ENCODE results near the gene ADCK2. TPM values are rescaled to one million over a fixed set of nuclear protein-coding genes. Genes with fewer than 3 reads are reported as not detected.
"Not testable (repeated sequence)": the region's sequence is repeated elsewhere in the genome, so short reads cannot be mapped to it uniquely, and the experiment has no call there.

ADCK2 gene
- polyA plus RNA-seq, 3 donors: 20.7 to 27.0 (median 23.1) TPM

DNA sequence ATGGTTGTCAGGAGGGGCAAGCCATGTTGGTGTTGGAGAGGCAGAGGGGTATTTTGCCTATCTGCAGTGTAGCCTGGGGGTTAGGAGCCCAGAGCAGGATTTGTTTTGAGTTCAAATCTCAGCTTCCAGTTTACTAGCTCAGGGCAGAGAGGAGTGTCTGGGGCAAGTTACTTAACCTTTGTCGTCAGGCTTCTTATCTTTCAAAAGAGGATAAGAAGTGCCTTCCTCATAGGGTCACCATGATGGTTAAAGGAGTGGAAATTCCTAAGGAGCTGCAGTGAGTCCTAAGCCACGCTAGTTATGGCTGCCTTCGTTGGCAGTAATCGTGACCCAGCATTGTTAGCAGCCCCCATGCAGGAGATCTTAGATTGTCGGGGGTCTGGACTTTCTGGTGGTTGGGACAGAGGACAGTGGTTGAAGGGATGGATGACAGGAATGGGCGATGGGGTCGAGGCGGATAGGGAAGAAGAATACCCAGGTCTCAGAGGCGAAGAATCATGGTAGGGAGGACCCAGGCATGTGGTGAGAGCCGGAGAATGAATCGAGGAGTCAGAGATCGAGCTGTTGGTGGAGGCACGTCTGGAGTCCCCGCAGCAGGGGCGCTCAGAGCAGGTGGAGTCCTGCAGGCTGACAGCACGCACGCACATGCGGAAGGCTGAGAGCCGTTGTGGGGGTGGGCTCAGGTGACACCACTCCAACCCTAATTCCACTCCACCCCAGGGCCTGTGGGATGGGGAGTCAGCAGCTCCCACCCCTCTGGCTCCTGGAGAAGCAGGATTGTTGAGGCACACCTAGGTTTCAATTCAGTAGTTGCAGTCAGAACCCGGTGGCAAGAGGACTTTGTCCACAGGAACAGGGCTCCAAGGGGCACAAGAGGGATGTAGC is 11.6 kb downstream of the ADCK2 start:
- DNase-seq (ENCODE audit: extremely low read depth in 1 of 11, low read depth in 9 of 11, low spot score in 4 of 11): no peak

DNA sequence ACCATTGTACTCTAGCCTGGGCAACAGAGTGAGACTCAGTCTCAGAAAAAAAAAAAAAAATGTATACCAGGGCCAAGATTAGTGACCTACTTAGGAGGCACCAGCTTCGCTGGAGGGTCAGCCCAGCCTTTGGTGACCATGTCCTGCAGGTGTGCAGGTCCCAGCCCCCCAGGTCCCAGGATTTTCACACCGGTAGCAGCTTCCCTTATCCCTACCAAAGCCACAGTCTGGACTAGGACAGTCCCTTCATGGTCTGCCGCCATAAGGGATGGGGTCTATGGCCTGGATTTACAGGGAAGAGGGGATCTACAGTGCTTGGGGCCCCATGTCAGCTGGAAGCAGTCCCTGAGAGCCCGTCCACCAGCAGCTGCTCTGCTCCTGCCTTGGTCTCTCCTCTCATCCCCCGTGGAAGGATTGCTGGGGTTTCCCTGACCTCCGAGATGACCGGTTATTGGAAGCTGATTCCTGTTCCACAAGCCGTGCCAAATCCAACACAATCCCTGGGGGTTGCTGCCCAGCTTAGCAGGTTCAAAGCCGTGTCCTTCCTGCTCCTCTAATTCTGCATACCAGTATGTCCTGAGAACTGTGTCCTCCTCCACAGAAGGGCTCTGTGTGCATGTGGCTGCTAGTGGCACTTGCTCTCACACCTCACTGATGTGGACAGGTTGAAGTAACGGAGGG is 12.8 kb downstream of the ADCK2 start:
- no peak for DNase-seq (ENCODE audit: extremely low read depth in 1 of 11, low read depth in 9 of 11, low spot score in 4 of 11)

DNA sequence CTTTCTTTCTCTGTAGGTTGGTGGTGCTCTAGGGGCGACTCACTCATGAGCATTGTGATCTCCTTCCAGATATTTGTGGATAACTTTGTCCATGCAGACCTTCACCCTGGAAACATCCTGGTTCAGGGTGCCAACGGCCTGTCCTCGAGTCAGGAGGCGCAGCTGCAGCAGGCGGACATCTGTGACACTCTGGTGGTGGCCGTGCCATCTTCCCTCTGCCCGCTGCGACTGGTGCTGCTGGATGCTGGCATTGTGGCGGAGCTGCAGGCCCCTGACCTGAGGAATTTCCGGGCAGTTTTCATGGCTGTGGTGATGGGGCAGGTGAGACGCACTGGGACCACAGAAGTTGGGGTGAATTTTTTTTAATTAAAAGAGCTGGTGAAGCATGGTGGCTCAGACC is 14.2 kb downstream of the ADCK2 start:
- DNase-seq (ENCODE audit: extremely low read depth in 1 of 11, low read depth in 9 of 11, low spot score in 4 of 11): no peak

GRCh38 chr7:140688341-140688740 is 15.6 kb downstream of the ADCK2 start:
- DNase-seq (ENCODE audit: extremely low read depth in 1 of 11, low read depth in 9 of 11, low spot score in 4 of 11): no peak

DNA sequence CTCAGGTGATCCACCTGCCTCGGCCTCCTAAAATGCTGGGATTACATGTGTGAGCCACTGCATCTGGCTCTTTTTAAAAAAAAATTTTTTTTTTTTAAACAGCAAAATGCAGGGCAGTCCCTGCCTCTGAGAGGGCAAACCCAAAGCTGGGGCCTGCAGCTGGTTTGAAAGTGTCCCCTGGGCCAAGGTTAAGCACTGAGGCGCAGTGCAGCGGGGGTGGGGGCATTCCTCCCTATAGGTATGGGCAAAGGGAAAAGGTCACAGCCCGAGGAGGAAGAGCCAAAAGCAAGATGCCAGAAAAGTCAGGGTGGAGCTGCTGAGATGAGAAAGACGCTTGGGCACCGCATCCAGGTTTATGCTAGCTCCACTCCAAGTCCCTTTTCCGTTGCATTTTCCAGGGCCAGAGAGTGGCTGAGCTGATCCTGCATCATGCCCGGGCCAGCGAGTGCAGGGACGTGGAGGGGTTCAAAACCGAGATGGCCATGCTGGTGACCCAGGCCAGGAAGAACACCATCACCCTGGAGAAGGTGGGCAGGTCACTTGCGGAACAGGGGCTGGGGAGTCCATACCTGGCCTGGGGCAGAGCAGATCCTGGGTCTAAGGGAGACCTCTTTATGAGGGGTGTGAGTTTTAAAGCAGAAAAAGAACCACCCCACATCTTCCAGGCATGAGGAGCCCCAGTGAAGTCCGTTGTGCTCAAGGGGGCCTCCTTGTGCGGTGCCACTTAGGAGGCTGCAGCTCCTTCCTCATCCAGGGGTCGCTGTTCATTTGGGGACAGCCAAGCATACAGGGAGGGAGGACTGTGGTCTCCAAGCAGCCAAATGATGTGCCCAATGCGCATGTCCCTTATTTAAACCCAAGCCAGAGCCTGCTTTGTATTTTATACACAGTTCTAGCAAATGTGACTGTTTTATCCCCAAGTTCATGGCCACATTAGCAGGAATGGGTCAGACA is 16.7 kb downstream of the ADCK2 start:
- DNase-seq (ENCODE audit: extremely low read depth in 1 of 11, low read depth in 9 of 11, low spot score in 4 of 11): no peak

DNA sequence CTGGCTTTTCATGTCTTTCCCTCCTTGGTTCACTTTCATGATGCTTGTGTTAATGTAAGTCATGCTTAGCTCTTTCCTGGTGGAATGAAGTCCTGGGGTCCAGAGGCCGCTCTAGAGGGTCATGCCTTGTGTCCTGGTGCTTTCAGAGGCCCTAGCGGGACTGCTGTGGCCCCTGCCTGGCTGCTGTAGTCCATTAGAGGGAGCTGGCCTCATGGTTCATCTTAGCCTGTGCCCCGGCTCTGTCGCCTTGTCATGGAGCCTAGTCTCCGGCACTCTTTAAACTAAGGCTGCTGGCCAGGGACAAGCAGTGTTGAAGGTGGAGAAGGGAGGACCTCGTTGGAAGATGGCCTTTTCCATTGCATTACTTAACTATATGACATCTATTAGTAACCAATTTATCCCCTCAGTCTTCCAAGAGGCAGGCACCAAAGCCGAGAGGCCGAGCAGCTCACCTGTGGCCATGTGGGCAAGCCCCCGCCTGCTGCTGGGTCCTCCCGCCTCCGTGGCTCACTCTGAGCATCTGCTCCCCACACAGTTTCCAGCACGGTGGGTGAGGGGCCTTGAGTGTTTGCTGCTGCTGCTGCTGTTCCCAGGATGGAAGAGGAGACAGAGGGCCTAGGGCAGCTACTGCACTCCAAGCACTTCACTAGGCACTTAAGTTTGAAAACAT is 18.8 kb downstream of the ADCK2 start:
- no peak for DNase-seq (ENCODE audit: extremely low read depth in 1 of 11, low read depth in 9 of 11, low spot score in 4 of 11)

DNA sequence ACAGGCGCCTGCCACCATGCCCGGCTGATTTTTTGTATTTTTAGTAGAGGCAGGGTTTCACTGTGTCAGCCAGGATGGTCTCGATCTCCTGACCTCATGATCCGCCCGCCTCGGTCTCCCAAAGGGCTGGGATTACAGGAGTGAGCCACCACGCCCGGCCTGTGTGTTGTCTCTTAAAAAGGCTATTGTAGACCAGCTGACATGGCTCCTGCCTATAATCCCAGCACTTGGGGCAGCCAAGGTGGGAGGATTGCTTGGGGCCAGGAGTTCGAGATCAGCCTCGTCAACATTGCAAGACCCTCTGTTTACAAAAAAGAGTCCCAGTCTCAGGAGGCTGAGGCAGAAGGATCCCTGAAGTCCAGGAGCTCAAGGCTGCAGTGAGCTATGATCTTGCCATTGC is 21.1 kb downstream of the ADCK2 start:
- DNase-seq (ENCODE audit: extremely low read depth in 1 of 11, low read depth in 9 of 11, low spot score in 4 of 11): not testable (repeated sequence)

GRCh38 chr7:140694592-140694991 is 21.8 kb downstream of the ADCK2 start:
- no peak for DNase-seq (ENCODE audit: extremely low read depth in 1 of 11, low read depth in 9 of 11, low spot score in 4 of 11)

DNA sequence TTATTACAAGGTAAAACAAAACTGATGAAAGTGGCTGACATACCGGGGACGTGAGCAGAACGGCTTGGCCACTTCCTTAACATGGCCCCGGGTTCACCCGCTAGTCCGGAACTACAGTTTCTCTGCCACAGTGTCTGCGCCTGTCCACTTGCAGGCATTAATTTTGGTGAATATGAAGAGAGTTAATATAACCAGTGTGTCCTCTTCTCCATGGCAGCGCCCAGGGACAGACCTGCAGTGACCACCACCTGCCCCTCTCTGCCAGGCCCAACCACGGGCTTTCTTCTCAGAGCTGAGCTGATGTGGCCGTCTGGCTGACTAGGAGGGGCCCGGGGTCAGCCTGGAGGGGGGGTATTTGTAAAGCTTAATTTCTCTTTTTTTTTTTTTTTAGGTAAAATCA is 22.6 kb downstream of the ADCK2 start:
- no peak for DNase-seq (ENCODE audit: extremely low read depth in 1 of 11, low read depth in 9 of 11, low spot score in 4 of 11)

DNA sequence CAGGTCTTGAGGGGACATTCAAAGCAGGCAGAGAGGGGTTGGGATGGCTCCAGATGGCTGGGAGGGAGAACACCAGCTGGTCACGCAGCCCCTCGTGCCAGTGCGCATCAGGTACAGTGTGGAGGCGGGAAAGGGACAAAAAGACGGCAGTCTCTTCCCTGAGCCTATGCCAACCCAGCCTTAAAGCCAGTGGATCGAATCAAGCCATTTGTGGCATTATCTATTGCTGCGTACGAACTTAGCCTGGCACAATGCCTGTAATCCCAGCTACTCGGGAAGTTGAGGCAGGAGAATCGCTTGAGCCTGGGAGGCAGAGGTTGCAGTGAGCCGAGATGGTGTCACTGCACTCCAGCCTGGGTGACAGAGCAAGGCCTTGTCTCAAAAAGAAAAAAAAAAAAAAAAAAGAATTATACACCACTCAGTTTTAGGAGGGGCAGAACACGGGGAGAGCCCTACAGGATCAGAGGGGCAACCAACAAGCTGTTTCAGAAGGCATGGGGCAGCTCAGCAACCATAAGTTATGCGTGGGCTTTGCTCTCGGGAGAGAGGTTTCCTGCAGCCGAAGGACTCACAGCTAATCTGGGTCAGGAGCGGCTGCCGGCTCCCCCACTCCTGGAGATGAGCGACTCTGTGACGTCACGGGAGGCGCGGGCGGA is 23.4 kb downstream of the ADCK2 start:
- peak in 9 of 11 donors; percentile 84 to 94 (median 89) for DNase-seq (ENCODE audit: extremely low read depth in 1 of 11, low read depth in 9 of 11, low spot score in 4 of 11)

DNA sequence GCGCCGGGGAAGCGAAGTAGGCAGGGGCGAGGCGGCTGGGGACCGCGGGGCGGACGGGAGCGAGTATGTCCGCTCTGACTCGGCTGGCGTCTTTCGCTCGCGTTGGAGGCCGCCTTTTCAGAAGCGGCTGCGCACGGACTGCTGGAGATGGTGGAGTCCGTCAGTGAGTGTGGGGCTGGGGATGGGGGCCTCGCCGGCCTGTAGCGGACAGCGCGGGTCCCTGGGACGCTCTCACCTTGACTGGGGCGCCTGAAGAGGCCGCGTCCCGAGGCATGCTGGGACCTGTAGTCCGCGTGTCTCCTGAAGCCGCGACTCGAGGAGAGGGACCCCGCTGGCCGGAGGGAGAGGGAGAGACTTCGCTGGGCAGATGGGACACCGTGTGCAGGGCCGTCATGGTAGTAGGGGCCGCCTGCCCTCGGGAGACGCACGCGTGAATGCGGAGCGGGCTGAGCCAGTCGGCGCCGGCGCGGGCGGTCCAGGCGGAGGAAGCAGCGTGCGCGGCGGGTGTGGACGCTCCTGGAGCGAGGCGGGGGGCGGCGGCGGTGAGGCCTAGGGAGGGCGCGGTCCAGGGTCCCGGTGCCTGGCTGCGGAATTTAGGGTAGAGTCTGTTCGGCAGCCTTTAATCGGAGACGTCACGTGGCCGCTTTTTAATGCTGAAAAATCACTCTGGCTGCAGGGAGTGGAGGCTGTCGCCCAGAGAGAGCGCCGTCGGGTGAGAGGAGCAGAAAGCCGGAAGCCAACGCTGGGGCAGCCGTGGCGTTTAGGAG is 24.1 kb downstream of the ADCK2 start, which contains the start of gene NDUFB2:
Gene NDUFB2, plus strand, starts transcription at position 29 of the 767 bp plus-strand sequence. Its CDS starts 37 bp downstream, at position 66.
- DNase-seq (ENCODE audit: extremely low read depth in 1 of 11, low read depth in 9 of 11, low spot score in 4 of 11): peak; percentile 70 to 87 (median 84)

DNA sequence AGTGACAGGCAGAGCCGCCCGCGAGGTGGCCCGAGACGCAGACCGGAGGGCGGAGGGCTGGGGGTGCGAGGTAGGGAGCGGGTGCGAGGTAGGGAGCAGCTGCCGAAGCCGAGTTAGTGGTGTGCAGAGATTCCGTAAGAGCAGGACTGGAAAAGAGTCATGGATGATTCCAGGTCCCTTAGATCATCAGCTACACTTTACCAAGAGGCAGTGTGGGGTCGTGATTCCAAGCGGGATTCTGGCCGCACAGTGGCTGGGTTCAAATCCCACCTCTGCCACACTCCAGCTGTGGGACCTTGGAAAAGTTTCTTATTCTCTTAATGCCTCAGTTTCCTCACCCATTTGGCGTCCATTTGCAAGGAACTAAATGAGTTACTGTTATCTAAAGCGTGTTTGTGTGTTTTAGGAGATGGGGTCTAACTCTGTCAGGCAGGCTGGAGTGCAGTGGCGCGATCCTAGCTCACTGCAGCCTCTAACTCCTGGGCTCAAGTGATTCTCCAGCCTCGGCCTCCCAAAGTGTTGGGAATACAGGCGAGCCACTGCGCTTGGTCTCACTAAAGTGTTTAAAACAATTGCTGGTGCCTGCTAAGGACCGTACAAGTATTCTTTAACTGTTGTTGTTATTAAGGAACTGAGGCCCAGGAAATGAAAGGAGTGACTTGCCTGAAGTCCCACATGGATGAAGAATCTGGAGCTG is 24.9 kb downstream of the ADCK2 start:
- DNase-seq (ENCODE audit: extremely low read depth in 1 of 11, low read depth in 9 of 11, low spot score in 4 of 11): no peak

- DNase-seq (ENCODE audit: extremely low read depth in 1 of 11, low read depth in 9 of 11, low spot score in 4 of 11): no peak
These were observed 25.7 kb downstream of the ADCK2 start for GRCh38 chr7:140698477-140698876.

DNA sequence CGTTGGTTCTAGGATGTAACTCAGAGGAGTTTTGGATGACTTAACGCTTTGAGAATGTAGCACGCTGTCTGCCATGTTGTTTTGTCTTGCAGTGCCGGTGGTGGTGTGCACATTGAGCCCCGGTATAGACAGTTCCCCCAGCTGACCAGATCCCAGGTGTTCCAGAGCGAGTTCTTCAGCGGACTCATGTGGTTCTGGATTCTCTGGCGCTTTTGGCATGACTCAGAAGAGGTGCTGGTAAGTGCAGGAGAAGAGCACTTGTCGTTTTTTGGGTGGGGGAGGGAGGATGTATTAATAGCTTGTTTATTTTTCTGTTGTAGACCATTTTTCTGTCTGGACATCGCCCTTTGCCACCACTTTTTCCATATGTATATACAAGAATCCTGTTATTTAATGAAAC is 30.0 kb downstream of the ADCK2 start:
- no peak for DNase-seq (ENCODE audit: extremely low read depth in 1 of 11, low read depth in 9 of 11, low spot score in 4 of 11)

DNA sequence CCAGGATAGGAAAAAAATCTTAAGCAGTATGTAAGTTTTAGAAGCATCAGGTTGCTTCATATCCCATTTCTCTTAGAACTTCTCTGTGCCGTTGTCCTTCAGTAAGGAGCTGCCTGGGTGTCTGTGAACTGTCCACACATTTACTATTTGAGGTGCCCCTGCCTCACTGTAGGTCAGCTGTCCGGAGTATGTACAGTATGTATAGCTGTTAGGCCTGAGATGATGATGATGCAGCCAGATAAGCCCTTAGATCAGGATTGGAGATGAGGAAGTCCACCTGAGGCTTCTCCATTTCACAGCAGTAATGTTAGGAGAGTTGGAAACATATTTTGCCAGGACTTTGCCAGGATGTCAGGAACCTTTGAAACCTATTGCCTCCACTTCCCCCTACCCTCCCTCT is 31.5 kb downstream of the ADCK2 start:
- no peak for DNase-seq (ENCODE audit: extremely low read depth in 1 of 11, low read depth in 9 of 11, low spot score in 4 of 11)

DNA sequence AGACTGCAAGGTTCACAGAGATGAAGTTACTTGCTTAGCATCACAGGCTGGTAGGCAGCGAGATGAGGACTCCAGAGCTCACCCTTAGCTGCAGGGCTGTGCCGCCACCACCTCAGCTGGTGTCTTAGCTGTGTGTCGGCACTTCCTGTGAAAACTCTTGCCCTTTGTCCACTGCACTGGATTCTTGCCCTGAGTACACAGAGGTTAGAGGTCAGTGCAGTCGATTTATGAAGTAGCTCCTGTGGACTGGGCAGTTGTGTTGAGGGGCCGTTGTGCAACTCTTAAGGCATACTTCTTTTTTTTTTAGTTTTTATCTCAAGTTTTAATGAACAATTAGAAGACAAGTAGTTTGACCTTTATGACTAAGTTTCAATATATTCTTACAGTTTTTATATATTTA is 34.4 kb downstream of the ADCK2 start:
- no peak for DNase-seq (ENCODE audit: extremely low read depth in 1 of 11, low read depth in 9 of 11, low spot score in 4 of 11)

- DNase-seq (ENCODE audit: extremely low read depth in 1 of 11, low read depth in 9 of 11, low spot score in 4 of 11): not testable (repeated sequence)
These were observed 36.0 kb downstream of the ADCK2 start for GRCh38 chr7:140708764-140709163.

Data from renal cortex interstitium (tissue), 11 donors.